ENCODE data around the gene DLGAP5.

GRCh38 chr14:55153951-55154350 lies 37.4 kb downstream of the DLGAP5 start:
- TF ChIP-seq CTCF (IDR thresholded peaks at IDR 0.05; ENCODE audit: low read length) (no peak), EZH2 (IDR thresholded peaks at IDR 0.05; ENCODE audit: borderline replicate concordance, low read length) (no peak)
